GM18498 (cell line): ENCODE data around the gene RTN4RL2.

Experiments
- ATAC-seq: cut with Tn5 transposase; IDR thresholded peaks from one replicate; pipeline ENCODE4 v1.9.1; 2021; ENCODE audit warnings: mild to moderate bottlenecking, moderate library complexity; ENCODE audit not compliant: unreplicated experiment

Gene RTN4RL2

GRCh38 chr11:57523419-57523818 lies 63.1 kb downstream of the RTN4RL2 start:
- ATAC-seq = no peak
